Hepatocyte (in vitro differentiated cells): ENCODE results near the gene ZER1. TPM values are rescaled to one million over a fixed set of nuclear protein-coding genes. Genes with fewer than 3 reads are reported as not detected.

Source experiments
- DNase-seq: peaks from one replicate; pipeline ENCODE4 v3.0.0-alpha.2; 2016; ENCODE audit warnings: low spot score
- H2AFZ ChIP-seq: fragments of 200-600 bp; sonication (generic); 2 replicates; pipeline ENCODE4 v1.6.0; 2016; ENCODE audit warnings: antibody characterized with exemption, mild to moderate bottlenecking
- H3K27ac ChIP-seq: fragments of 200-600 bp; sonication (generic); 2 replicates; pipeline ENCODE4 v1.5.1; 2016; ENCODE audit warnings: mild to moderate bottlenecking
- H3K27me3 ChIP-seq: fragments of 200-600 bp; sonication (generic); 2 replicates; pipeline ENCODE4 v1.6.1; 2016
- H3K36me3 ChIP-seq: fragments of 200-600 bp; sonication (generic); replicated peaks from 2 replicates; pipeline ENCODE4 v1.5.1; 2016; ENCODE audit warnings: low read depth; ENCODE audit not compliant: insufficient read depth
- H3K4me1 ChIP-seq: fragments of 200-600 bp; sonication (generic); 2 replicates; pipeline ENCODE4 v1.5.1; 2016; ENCODE audit warnings: mild to moderate bottlenecking, moderate library complexity; ENCODE audit not compliant: insufficient read depth
- H3K4me2 ChIP-seq: fragments of 200-600 bp; sonication (generic); 2 replicates; pipeline ENCODE4 v1.6.0; 2016
- H3K4me3 ChIP-seq: fragments of 200-600 bp; sonication (generic); 2 replicates; pipeline ENCODE4 v1.5.1; 2016; ENCODE audit warnings: mild to moderate bottlenecking
- H3K79me2 ChIP-seq: fragments of 200-600 bp; sonication (generic); 2 replicates; pipeline ENCODE4 v1.6.0; 2017; ENCODE audit warnings: mild to moderate bottlenecking
- H3K9me2 ChIP-seq: fragments of 200-600 bp; sonication (generic); replicated peaks from 2 replicates; pipeline ENCODE4 v1.6.0; 2017; ENCODE audit warnings: mild to moderate bottlenecking; ENCODE audit not compliant: insufficient read depth
- H3K9me3 ChIP-seq: fragments of 200-600 bp; sonication (generic); 2 replicates; pipeline ENCODE4 v1.5.1; 2016; ENCODE audit warnings: low read depth, mild to moderate bottlenecking
- H4K20me1 ChIP-seq: fragments of 200-600 bp; sonication (generic); 2 replicates; pipeline ENCODE4 v1.6.0; 2016; ENCODE audit warnings: mild to moderate bottlenecking; ENCODE audit not compliant: insufficient read depth, poor library complexity, severe bottlenecking
- CTCF ChIP-seq: fragments of 200-600 bp; sonication (generic); IDR thresholded peaks from 2 replicates; pipeline ENCODE4 v1.5.1; 2016; ENCODE audit warnings: antibody characterized with exemption, mild to moderate bottlenecking; ENCODE audit not compliant: poor library complexity
- EZH2 ChIP-seq: fragments of 200-600 bp; sonication (generic); IDR thresholded peaks from 2 replicates; pipeline ENCODE4 v1.6.1; 2016; ENCODE audit warnings: antibody characterized with exemption, mild to moderate bottlenecking, borderline replicate concordance
- EZH2phosphoT487 ChIP-seq: fragments of 200-600 bp; sonication (generic); IDR thresholded peaks from one replicate; pipeline ENCODE4 v1.6.1; 2018; ENCODE audit warnings: antibody characterized with exemption, mild to moderate bottlenecking, low read depth, moderate library complexity; ENCODE audit not compliant: unreplicated experiment, severe bottlenecking
- WGBS: methylation state at CpG from one replicate; pipeline ENCODE4 v1.1.6; 2016; ENCODE audit warnings: low lambda C conversion rate; ENCODE audit errors: missing lambda C conversion rate; 5-methylcytosine and 5-hydroxymethylcytosine counted together
- polyA plus RNA-seq: library from polyadenylated mRNA; unstranded; fragments of >200 nt; fragmentation: Nextera tagmentation; extraction: Ambion mirVana; gene quantifications from 2 replicates; pipeline ENCODE4 v1.2.1, GENCODE V29; 2016
- total RNA-seq: library from RNA; depleted of rRNA; stranded (reverse); fragments of >200 nt; gene quantifications from 2 replicates; pipeline ENCODE4 v1.2.3, GENCODE V29; 2014

ZER1 gene
- total and polyA plus RNA-seq, 2 experiments from 2014 or later, result 24.4 to 38.9 TPM

- H3K9me3 ChIP-seq, result no peaks in the 10 kb centered on the region
- WGBS, result 93% methylated on average over 6 of the region's 6 CpGs
- TF ChIP-seq EZH2, result no peak
- no peak for TF ChIP-seq EZH2phosphoT487
- TF ChIP-seq CTCF, result no peak
Observed at GRCh38 chr9:128764361-128764760, 7.4 kb downstream of the ZER1 start.

GRCh38 chr9:128762671-128763449 lies 8.9 kb downstream of the ZER1 start:
- 90% methylated on average over 9 of the region's 9 CpGs for WGBS
- Histone ChIP-seq H3K36me3 (no peaks in the 10 kb centered on the region), H2AFZ (no peak overlapping the region), H3K79me2 (peaks cover 28% of the 10 kb centered on the region), H3K4me3 (no peak overlapping the region), H3K9me2 (no peaks in the 10 kb centered on the region), H3K4me1 (no peaks in the 10 kb centered on the region), H4K20me1 (peaks cover 3% of the 10 kb centered on the region), H3K27me3 (no peaks in the 10 kb centered on the region), H3K27ac (no peak overlapping the region), H3K9me3 (no peaks in the 10 kb centered on the region), H3K4me2 (no peak overlapping the region)
- TF ChIP-seq EZH2phosphoT487 (no peak), EZH2 (no peak), CTCF (no peak)
- DNase-seq, result no peak

More at GRCh38 chr9:128764361-128764760, 7.4 kb downstream of the ZER1 start:
- H3K4me1 ChIP-seq, result no peaks in the 10 kb centered on the region
- no peaks in the 10 kb centered on the region for H3K36me3 ChIP-seq
- H4K20me1 ChIP-seq, result peaks cover 3% of the 10 kb centered on the region
- no peak overlapping the region for H3K27ac ChIP-seq
- no peaks in the 10 kb centered on the region for H3K9me2 ChIP-seq
- no peaks in the 10 kb centered on the region for H3K27me3 ChIP-seq
- no peak overlapping the region for H3K4me2 ChIP-seq
- DNase-seq, result no peak
- H2AFZ ChIP-seq, result no peak overlapping the region
- H3K79me2 ChIP-seq, result peaks cover 43% of the 10 kb centered on the region
- H3K4me3 ChIP-seq, result no peak overlapping the region

- TF ChIP-seq CTCF, result no peak
- no peak for TF ChIP-seq EZH2phosphoT487
- no peak for TF ChIP-seq EZH2
- Histone ChIP-seq H3K9me2 (no peaks in the 10 kb centered on the region), H3K9me3 (no peaks in the 10 kb centered on the region), H3K4me2 (no peak overlapping the region), H3K4me1 (no peaks in the 10 kb centered on the region), H3K27ac (no peak overlapping the region), H3K36me3 (no peaks in the 10 kb centered on the region), H3K27me3 (no peaks in the 10 kb centered on the region), H3K79me2 (peaks cover 8% of the 10 kb centered on the region), H4K20me1 (peaks cover 2% of the 10 kb centered on the region), H2AFZ (no peak overlapping the region), H3K4me3 (no peak overlapping the region)
- no peak for DNase-seq
- 92% methylated on average over 6 of the region's 6 CpGs for WGBS
Observed at GRCh38 chr9:128757602-128758001, 14.1 kb downstream of the ZER1 start.
